ENCODE data around the gene ONECUT1.
"Not testable (repeated sequence)": the region's sequence is repeated elsewhere in the genome, so short reads cannot be mapped to it uniquely, and the experiment has no call there.

ONECUT1 gene

DNA sequence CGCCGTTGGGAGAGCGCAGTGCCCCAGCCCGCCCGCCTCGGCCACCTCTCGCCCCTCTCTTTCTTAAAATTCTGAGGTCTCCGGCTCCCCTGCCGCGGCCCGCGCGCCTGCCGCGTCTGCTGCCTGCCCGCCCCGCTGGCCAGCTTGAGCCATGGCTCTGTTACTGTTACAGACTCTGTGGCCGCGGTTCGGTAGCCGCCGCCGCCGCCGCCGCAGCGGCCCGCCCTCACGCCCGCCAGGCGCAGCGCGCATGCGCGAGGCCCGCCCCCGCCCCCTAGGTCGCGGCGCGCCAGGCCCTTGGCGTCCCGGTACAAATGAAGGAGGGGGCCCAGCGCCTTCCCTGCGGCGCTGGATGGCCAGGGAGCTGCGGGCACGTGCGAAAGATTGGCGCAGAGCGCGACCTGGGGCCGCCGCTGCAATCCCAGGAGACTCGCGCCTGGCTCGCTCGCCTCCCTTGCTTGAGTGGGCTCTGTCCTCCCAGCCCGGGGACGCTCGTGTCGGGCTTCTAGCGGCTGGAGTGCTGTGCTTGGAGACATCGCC, at the start of gene ONECUT1:
Gene ONECUT1 (minus strand): TSS at position 168 of the 540 bp plus-strand sequence. CDS start 452 bp downstream, outside the sequence.
- no peak for DNase-seq

DNA sequence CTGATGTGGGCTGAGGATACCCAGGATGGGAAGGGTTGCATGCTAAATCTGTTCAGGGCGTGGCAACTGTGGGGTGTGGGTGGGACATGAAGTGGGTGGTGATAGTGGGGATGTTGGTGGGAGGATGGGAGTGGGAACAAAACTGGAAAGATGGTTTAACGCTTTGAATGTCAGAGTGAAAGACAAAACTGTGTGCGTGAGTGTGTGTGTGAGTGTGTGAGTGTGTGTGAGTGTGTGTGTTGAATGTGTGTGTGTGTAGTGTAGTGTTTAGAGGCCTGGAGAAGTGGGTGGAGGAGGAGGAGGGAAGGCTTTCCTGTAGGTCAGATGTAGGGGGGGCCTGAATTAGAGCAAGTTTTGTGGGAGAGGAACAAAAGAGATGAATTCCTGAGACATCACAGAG, 44.2 kb upstream of the ONECUT1 start:
- DNase-seq, result no peak

DNA sequence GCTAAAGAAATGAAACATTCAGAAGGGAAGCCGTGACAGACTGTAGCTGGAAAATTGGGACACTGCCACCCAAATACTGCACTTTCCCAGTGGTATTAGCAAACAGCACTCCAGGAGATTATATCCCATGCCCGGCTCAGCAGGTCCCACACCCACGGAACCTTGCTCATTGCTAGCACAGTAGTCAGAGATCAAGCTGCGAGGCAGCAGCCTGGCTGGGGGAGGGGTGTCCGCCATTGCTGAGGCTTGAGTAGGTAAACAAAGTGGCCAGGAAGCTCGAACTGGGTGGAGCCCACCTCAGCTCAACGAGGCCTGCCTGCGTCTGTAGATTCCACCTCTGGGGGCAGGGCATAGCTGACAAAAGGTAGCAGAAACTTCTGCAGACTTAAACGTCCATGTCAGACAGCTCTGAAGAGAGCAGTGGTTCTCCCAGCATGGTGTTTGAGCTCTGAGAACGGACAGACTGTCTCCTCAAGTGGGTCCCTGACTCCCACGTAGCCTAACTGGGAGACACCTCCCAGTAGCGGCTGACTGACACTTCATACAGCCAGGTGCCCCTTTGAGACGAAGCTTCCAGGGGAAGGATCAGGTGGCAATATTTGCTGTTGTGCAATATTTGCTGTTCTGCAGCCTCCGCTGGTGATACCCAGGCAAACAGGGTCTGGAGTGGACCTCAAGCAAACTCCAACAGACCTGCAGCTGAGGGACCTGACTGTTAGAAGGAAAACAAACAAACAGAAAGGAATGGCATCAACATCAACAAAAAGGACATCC, 34.2 kb upstream of the ONECUT1 start:
- DNase-seq, result not testable (repeated sequence)

DNA sequence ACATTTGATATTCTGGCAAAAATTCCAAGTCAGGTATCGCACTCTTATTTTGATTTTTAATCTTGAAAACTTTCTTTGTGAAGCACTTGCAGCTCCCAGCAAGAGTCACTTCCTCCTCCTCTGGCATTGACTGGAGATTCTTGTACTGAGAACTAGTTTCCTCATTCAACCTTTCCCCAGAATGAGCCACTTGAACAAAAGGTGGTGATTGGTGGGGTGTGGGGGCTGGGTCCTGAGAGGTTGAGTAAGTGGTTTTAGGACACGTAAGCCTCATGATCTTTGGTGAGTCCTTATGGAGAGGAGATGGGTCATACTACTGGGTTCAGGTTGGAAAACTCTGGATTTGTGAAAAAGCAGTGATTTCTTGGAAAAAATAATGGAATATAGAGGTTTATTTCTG, 32.3 kb upstream of the ONECUT1 start:
- DNase-seq, result no peak

DNA sequence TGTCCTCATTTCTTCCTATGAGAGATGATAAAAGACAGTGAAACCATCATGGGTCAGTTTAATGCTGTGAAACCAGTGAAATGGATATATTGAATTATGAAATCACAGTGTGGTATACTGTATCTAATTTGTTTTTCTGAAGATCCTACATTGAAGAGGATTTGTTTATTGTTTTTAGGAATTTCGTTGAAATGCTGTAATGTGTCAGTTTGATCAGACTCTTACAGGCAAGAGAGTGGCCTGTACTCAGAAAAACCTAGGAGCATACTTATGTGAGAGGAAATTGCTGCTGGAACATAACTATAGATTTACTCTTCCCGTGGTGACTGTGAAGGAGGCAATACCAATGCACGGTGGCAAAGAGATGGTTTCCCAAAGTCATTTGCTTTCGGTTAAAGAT, 29.1 kb upstream of the ONECUT1 start:
- DNase-seq, result no peak

- DNase-seq, result not testable (repeated sequence)
These were observed 25.8 kb upstream of the ONECUT1 start for GRCh38 chr15:52815899-52816298.

DNA sequence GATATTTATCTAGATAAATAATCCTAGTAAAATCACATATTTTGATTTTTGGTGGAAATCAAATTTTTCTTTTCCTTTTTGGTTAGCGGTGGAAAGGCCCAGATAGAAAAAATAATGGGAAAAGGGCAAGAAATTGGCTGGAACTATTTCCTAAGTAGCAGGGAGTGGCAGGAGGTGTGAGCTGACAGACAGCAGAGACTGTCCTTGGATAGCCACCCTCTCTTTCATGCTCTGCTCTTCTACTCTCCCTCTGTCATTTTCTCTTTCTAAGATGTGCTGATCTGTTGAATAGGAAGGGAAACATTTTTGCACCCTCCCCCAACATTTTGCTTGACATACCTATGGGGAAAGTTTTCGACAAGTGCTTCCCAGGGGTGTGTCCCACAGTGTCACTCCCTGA, 18.9 kb upstream of the ONECUT1 start:
- no peak for DNase-seq

GRCh38 chr15:52808441-52808840, 18.3 kb upstream of the ONECUT1 start:
- no peak for DNase-seq

DNA sequence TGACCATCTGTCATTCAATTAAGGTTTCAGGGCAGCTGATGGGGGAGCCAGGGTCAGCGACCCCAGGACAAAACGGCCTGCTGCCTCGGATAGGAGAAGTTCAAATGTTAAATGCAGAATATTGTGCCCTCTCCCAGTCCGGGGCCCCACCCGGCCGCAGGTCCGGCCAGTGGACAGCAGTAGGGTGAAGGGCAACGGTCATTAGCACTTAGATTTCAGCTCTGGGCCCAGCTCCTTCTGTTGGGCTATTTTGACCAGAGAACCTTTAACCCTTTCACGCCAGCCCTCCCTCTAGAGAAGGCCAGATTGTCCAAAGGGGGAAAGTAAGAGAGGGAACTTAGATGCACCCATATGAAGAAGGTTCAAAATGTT, 16.1 kb upstream of the ONECUT1 start:
- DNase-seq, result no peak

GRCh38 chr15:52805351-52806283, 15.5 kb upstream of the ONECUT1 start:
- no peak for DNase-seq

GRCh38 chr15:52804526-52805081, 14.5 kb upstream of the ONECUT1 start:
- DNase-seq, result no peak

- DNase-seq, result no peak
These were observed 13.6 kb upstream of the ONECUT1 start for GRCh38 chr15:52803467-52804306.

GRCh38 chr15:52803108-52803466, 13.0 kb upstream of the ONECUT1 start:
- DNase-seq, result no peak

DNA sequence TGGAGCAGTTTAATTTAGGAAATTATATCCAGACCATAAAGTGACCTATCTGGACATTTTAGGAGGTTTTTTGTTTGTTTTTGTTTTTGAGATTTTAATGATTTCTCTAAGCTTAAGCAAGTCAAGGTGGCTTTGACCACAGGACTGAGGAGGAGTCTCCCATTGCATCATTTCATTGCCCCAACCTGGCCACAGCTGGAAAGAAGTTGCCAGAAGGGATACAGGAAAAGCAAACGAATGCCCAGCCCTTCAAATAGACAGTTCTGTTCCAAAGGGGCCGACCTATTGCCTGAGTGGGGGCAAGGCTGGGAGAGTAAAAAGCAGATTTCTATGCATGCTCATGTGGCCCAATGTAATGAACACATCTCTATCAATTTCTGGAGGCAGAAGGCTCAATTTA, 12.0 kb upstream of the ONECUT1 start:
- no peak for DNase-seq

DNA sequence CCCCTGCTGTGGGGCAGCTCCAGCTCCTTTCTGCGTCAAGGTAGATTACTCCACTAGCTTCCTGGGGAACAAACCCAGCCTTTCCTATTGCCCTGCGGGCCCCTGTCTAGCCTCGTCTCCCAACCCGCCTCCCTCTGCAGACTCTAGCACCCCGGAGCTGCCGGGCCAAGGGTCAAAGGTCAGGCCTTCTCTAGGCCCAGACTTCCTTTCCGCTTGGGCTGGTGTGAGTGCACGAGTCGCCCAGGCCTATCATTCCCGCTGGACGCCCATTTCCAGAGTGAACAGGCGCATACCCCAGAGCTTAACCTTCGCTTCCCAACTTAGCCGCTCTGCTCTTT, 11.6 kb upstream of the ONECUT1 start:
- DNase-seq, result no peak

GRCh38 chr15:52800828-52801747, 11.0 kb upstream of the ONECUT1 start:
- no peak for DNase-seq

GRCh38 chr15:52799145-52799811, 9.1 kb upstream of the ONECUT1 start:
- DNase-seq, result no peak

- no peak for DNase-seq
These were observed 8.5 kb upstream of the ONECUT1 start for GRCh38 chr15:52798529-52799101.

DNA sequence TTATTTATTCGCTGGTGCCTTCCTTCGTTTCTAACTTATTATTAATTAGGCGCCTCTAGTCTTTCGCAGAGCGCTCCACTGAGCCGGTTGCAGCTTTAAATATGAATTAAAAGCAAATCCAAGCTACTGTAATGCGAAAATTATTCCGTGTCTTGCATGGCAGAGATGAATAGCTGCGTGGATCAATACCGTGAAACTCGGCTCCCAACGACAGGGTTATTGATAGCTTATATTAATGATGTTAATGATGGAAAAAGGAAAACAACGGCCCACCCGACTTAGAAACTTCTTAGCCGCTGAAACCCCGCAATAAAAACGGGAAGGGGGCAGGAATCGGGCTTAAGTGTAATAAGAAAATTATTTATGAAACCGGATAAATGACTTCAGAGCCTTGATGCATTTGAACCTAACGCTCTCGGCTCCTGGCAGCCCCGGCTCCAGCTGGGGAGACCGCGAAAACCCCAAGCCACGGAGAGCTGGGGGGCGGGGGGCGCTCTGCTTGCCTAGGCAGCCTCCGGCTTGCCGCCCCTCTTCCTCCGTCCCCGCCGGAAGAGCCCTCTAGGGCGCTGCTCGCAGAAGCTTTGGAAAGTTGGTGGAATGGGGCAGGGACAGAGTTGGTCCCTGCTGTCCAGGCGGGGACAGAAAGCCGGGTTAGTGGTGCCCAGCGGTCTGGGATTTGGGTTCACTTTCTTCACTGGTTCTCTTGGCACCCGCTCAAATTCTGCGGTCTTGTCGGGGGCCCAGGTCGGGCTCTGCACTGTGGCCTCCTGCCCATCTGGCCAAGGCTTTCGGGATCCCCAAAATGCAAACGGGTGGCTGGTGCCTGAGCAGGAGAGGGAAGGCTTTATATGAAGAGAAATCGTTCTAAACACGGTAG, 7.7 kb upstream of the ONECUT1 start:
- no peak for DNase-seq
